NCI-H526 (cell line): ENCODE measurements around the gene RAET1G.
"Not testable (repeated sequence)": the region's sequence is repeated elsewhere in the genome, so short reads cannot be mapped to it uniquely, and the experiment has no call there.

ENCODE experiments used
- DNase-seq, 2 experiments: peaks; one replicate each; lab custom pipeline; 2025; lab: John Stamatoyannopoulos, UW

The RAET1G gene

GRCh38 chr6:149913540-149914240 is 9.2 kb downstream of the RAET1G start:
- no peak for DNase-seq

GRCh38 chr6:149913085-149913484 is 9.8 kb downstream of the RAET1G start:
- DNase-seq = no peak

GRCh38 chr6:149912680-149913079 is 10.2 kb downstream of the RAET1G start:
- not testable (repeated sequence) for DNase-seq

GRCh38 chr6:149910721-149911151 is 12.2 kb downstream of the RAET1G start:
- DNase-seq = no peak

- DNase-seq = no peak
These were observed 13.0 kb downstream of the RAET1G start for GRCh38 chr6:149909701-149910470.

DNA sequence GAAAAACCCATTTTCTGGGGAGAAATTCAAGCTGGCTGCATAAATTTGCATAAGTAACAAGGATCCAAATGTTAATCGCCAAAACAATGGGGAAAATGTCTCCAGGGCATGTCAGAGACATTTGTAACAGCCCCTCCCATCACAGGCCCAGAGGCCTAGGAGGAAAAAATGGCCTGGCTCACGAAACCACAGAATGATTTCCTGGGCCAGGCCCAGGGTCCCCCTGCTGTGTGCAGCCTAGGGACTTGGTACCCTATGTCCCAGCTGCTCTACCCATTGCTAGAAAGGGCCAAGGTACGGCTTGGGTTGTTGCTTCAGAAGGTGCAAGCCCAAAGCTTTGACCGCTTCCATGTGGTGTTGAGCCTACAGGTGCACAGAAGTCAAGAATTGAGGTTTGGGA is 14.4 kb downstream of the RAET1G start:
- DNase-seq = not testable (repeated sequence)

- DNase-seq = no peak
These were observed 15.6 kb downstream of the RAET1G start for GRCh38 chr6:149907317-149907716.

DNA sequence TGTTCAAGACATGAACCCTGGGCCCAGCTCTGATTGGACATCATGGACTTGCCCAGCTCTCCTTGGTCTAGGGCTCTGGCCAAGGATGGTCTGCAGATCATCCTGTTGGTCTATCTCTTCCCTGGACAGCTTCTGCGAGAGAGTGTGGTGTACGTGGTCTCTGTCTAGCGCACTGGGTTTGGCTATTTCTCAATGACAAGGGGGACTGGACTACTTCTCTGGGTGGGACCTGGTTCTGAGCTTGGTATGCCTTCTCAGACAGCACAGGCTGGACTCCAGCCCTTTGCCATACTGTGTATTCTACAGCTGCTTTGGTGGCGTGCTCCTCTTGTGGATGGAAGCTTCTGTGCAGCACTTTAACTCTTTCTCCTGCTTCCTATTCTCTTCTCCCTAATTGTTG is 16.5 kb downstream of the RAET1G start:
- no peak for DNase-seq

GRCh38 chr6:149905911-149906371 is 17.0 kb downstream of the RAET1G start:
- no peak for DNase-seq

DNA sequence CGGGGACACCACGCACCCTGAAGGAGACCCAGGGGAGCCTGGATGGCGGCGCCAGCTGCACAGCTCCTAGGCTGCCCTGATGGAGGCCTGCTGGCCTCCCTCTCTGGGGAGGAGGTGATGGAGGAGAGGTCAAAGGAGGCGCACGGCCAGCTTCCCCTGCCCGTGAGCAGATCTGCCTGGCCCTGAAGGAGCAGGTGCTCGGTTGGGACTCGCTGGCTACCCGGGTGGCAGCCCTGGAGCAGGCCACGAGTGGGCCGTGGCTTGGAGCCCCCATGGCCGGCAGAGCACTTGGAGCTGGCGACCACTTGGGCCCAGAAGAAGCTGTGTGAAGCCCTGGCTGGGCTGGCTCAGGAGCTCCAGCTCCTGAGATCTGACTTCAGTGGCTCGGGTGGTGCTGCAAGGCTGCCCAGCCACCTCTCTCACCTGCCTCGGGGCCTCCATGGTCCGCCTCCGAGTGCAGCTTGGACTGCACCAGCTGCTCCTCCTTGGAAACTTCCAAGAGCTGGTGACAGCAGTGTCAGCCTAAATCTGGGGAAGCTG is 17.5 kb downstream of the RAET1G start:
- DNase-seq = no peak

- no peak for DNase-seq
These were observed 18.1 kb downstream of the RAET1G start for GRCh38 chr6:149904661-149905370.

DNA sequence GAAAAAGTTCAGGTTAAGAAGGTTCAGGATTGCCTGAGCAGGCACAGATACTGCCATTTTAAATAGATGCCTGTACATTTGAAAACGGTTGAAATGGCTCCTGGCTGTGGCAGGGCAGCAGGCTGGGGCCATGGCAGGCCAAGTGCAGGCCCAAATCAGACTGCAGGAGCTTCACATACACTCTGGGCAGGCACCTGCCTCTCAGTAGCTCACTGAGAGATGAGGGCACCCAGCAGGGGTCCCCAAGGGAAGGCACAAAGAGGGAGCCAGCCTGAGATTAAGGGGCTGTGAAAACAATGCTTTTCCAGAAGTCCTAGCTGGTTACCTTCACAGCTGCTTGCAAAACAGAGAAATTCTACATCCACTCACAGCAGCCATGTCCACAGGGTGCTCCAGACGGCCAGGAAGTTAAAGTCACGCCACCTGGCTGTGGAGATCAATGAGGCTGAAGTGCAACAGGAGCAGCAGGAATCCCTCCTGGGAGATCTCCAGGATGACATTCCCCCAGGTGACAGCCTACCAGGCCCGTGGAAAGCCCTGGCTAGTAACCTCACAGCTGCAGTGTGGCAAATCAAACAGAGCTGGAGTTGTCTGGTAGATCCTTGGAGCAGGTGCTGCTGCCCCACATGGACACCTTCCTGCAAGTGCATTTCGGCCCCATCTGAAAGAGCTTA is 18.8 kb downstream of the RAET1G start:
- DNase-seq = peak in 1 of 2 experiments; percentile 14

DNA sequence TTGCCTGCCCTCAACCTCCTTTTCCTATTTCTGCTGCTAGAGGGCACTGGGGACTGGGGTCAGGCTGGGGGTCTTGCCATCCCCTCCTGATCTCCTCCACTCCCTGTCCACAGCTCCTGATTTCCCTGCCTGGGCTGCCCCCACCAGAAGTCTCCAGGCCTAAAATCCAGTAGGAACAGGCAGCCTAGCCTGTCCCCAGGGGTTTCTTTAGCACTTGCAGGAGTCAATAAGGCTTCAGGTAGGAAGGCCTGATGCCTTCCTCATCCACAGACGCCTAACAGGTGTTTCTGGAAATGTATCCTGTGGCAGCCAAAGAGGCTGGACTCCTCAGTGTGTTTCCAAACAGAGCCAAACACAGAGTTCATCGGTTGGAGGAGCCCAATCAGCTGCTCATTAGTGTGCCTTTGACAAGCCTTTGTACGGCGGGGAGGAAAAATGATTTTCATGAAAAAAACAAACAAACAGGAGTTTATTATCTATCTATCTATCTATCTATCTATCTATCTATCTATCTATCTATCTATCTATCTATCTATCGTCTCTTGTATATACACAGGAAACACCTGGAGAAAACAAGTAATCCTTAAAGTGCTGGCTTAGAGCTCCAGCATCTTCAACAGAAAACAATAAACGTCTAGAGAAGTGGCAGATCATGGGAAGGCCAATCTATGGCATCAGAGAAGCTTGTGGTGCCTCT is 21.3 kb downstream of the RAET1G start:
- DNase-seq = no peak

DNA sequence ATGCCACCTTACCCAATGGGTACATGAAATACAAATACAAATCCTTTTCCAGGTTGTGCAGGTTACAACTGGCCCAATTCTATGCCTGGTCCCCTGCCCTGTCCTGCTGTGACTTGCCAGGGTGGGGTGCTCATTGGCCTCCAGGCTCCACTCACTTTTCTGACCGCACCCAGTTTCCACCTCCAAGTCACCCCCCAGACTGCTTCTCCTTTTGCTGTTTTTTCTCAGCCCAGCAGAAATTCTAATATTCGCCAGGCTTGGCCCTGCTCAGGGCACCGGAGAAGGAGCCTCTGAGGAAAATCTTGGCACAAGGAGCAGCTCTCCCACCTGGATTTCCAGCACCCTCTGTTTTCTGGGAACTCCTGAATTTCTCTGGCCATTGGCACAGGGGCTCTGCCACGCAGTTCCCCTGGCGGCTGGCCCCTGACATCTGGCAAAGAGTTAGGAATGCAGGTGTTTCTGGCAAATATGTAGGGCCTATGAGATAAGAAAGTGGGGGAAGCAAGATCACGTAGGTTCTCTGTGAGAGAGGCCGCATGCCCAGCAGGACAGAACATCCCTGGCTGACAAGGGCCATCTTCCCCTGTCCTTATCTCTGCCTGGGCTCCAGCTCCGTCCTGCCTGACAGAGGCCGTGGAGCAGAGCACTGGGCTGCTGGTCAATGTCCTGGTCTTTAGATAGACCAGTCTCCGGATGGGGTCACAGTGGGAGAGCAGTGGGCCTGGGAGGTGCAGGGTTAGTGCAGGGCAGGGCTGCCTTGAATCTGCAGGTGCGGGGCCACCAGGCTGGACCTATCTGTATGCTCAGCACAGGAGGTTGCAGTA is 22.1 kb downstream of the RAET1G start:
- DNase-seq = no peak

- DNase-seq = no peak
These were observed 22.8 kb downstream of the RAET1G start for GRCh38 chr6:149899926-149900619.

GRCh38 chr6:149899486-149899885 is 23.4 kb downstream of the RAET1G start:
- DNase-seq = no peak

DNA sequence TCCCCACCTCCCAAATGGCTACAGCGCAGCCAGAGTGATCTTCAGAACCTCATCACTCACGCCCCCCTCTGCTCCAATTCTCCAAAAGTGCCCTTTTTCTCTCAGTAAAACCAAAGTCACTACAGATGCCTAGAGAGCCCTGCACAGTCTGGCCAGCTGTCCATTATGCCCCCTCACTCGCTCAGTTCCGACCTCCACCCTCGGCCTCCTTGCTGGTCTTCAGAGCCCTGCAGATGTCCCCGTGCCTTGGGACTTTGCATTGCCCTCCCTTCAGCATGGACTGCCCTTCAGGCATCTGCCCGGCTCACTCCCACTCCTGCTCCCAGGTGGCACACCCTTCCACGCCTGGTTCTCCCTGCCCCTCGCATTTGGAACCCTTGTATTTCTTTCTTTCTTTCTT is 24.0 kb downstream of the RAET1G start:
- no peak for DNase-seq

GRCh38 chr6:149897855-149898744 is 24.8 kb downstream of the RAET1G start, which contains the start of gene RAET1E:
RAET1E (minus strand) TSS chr6:149898113; CDS start chr6:149890901, 7,212 bp downstream.
- no peak for DNase-seq
